Measurements from ENCODE around the gene GPR176.
A peak's percentile ranks its signal among the peaks of the same experiment; 100 is the strongest.

Gene GPR176

DNA sequence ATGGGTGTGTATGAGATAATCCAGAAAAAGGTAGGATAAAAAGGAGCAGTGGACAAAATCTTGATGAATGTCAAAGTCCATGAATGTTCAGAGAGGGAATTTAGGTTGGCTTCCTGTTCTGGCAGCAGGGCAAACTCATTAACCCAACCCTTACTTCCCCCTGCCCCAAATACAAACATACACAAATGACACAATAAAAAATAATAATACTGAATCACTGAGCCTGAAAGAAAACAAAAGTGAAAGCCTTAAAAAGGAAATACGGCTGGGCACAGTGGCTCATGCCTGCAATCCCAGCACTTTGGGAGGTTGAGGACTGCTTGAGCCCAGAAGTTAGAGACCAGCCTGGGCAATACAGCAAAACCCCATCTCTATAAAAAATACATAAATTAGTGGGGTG, 62.9 kb downstream of the GPR176 start:
- no peak overlapping the region for H3K4me3 ChIP-seq (ENCODE audit: low read depth, low read length)
- H3K27ac ChIP-seq: no peak overlapping the region
- H3K27me3 ChIP-seq (replicated peaks): no peaks in the 10 kb centered on the region
- no peaks in the 10 kb centered on the region for H3K36me3 ChIP-seq (replicated peaks)
- DNase-seq: no peak
- in situ Hi-C loops (cut with HindIII; ENCODE audit: low pct_ligation_motif_present, low sequenced_read_pairs): no loop called here
- TF ChIP-seq, protein P1, sequence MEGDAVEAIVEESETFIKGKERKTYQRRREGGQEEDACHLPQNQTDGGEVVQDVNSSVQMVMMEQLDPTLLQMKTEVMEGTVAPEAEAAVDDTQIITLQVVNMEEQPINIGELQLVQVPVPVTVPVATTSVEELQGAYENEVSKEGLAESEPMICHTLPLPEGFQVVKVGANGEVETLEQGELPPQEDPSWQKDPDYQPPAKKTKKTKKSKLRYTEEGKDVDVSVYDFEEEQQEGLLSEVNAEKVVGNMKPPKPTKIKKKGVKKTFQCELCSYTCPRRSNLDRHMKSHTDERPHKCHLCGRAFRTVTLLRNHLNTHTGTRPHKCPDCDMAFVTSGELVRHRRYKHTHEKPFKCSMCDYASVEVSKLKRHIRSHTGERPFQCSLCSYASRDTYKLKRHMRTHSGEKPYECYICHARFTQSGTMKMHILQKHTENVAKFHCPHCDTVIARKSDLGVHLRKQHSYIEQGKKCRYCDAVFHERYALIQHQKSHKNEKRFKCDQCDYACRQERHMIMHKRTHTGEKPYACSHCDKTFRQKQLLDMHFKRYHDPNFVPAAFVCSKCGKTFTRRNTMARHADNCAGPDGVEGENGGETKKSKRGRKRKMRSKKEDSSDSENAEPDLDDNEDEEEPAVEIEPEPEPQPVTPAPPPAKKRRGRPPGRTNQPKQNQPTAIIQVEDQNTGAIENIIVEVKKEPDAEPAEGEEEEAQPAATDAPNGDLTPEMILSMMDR (IDR thresholded peaks at IDR 0.05; ENCODE audit: low read depth, low read length, missing control alignments): no peak

DNA sequence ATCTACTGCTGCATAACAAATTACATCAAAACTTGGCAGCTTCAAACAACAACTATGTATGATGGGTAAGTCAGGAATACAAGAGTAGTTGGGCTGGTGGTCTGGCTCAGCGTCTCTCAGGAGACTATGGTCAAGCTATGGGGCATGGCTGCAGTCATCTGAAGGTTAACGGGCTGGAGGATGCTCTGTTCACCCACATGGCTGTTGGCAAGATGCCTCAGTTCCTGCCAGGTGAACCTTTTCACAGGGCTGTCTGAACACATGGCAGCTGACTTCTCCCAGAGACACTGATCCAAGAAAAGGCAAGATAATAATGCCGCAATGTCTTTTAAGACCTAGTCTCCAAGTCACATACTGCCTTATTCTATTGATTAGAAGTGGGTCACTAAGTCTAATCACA, 63.7 kb downstream of the GPR176 start:
- no peak for DNase-seq
- in situ Hi-C loops (cut with HindIII; ENCODE audit: low pct_ligation_motif_present, low sequenced_read_pairs): no loop called here
- Histone ChIP-seq H3K27ac (no peak overlapping the region), H3K36me3 (replicated peaks) (no peaks in the 10 kb centered on the region), H3K4me3 (ENCODE audit: low read depth, low read length) (no peak overlapping the region), H3K27me3 (replicated peaks) (no peaks in the 10 kb centered on the region)
- TF ChIP-seq, protein P1 (IDR thresholded peaks at IDR 0.05; ENCODE audit: low read depth, low read length, missing control alignments): no peak

GRCh38 chr15:39855400-39855799, 64.7 kb downstream of the GPR176 start:
- no peaks in the 10 kb centered on the region for H3K36me3 ChIP-seq (replicated peaks)
- DNase-seq: no peak
- no peak overlapping the region for H3K27ac ChIP-seq
- in situ Hi-C loops (cut with HindIII; ENCODE audit: low pct_ligation_motif_present, low sequenced_read_pairs): no loop called here
- H3K27me3 ChIP-seq (replicated peaks): no peaks in the 10 kb centered on the region
- no peak overlapping the region for H3K4me3 ChIP-seq (ENCODE audit: low read depth, low read length)
- TF ChIP-seq, protein P1 (IDR thresholded peaks at IDR 0.05; ENCODE audit: low read depth, low read length, missing control alignments): no peak

DNA sequence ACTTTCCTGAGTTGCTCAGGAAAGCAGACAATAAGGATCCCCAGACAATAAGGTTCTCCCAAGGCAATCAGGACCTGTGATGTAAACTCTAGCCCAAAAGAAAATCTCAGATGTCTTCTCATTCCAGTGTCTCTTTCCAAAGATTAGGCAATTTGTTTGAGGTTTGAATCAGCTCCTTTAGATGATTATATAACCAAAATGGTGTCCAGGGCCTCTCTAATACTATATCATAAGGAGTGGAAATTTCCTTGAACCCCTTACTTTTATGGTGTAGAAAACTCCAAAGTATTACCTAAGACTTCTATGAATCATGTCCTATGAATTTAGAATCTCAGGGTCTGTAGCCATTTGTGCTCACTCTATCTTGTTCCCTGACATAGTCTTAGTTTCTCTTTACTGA, 65.9 kb downstream of the GPR176 start:
- no peak overlapping the region for H3K27ac ChIP-seq
- DNase-seq: no peak
- TF ChIP-seq, protein P1 (IDR thresholded peaks at IDR 0.05; ENCODE audit: low read depth, low read length, missing control alignments): no peak
- no peak overlapping the region for H3K4me3 ChIP-seq (ENCODE audit: low read depth, low read length)
- no peaks in the 10 kb centered on the region for H3K27me3 ChIP-seq (replicated peaks)
- H3K36me3 ChIP-seq (replicated peaks): no peaks in the 10 kb centered on the region
- in situ Hi-C loops (cut with HindIII; ENCODE audit: low pct_ligation_motif_present, low sequenced_read_pairs): no loop called here

GRCh38 chr15:39852250-39852649, 67.8 kb downstream of the GPR176 start:
- TF ChIP-seq, protein P1 (IDR thresholded peaks at IDR 0.05; ENCODE audit: low read depth, low read length, missing control alignments): no peak
- H3K36me3 ChIP-seq (replicated peaks): no peaks in the 10 kb centered on the region
- DNase-seq: peak; percentile 43
- peak overlapping the region; percentile 18 for H3K27ac ChIP-seq
- in situ Hi-C loops (cut with HindIII; ENCODE audit: low pct_ligation_motif_present, low sequenced_read_pairs): no loop called here
- no peaks in the 10 kb centered on the region for H3K27me3 ChIP-seq (replicated peaks)
- no peak overlapping the region for H3K4me3 ChIP-seq (ENCODE audit: low read depth, low read length)

DNA sequence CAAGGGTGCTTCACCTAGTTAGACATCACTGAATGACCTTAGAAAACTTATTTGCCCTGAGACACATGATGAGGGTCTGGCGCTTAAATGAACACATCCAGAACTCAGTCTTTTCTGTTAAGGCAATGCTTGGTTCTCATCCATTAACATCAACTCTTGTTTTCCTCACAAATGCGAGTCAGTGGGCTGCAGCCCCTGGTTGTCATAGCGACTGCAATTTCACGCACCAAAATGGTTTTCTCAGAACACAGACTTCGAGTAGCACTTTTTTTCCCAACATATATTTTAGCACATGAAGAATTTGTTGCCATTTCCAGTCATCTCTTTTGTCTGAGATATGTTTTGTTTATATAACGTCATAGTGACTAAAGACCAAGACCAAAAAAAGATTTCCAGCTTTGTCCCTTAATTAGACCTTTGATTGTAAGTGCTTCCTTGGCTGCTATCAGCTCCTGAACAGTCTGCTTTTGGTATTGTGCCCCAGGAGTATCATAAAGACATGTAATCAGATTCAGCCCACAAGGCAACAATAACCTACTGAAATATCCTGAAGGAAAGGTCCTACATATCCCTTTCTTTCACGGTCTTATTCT, 68.5 kb downstream of the GPR176 start:
- DNase-seq: no peak
- in situ Hi-C loops (cut with HindIII; ENCODE audit: low pct_ligation_motif_present, low sequenced_read_pairs): no loop called here
- Histone ChIP-seq H3K27ac (peak overlapping the region; percentile 18), H3K27me3 (replicated peaks) (no peaks in the 10 kb centered on the region), H3K36me3 (replicated peaks) (no peaks in the 10 kb centered on the region), H3K4me3 (ENCODE audit: low read depth, low read length) (no peak overlapping the region)
- TF ChIP-seq, protein P1 (IDR thresholded peaks at IDR 0.05; ENCODE audit: low read depth, low read length, missing control alignments): no peak

Measured in brain microvascular endothelial cell (primary cell).